GM19324 (cell line): ENCODE measurements around the gene ACADVL.
"Not testable (repeated sequence)": the region's sequence is repeated elsewhere in the genome, so short reads cannot be mapped to it uniquely, and the experiment has no call there.

Experiments used
- ATAC-seq: cut with Tn5 transposase; IDR thresholded peaks from one replicate; pipeline ENCODE4 v1.9.1; 2021; ENCODE audit warnings: mild to moderate bottlenecking, moderate library complexity; ENCODE audit not compliant: unreplicated experiment, low FRiP score

Gene ACADVL

GRCh38 chr17:7234083-7234951 is 14.6 kb downstream of the ACADVL start, which contains the start of gene DVL2:
TSS of gene DVL2 (minus strand) at chr17:7234517. CDS start at chr17:7234262, 255 bp downstream.
- ATAC-seq, result peak; percentile 70

- ATAC-seq, result no peak
These were observed 16.2 kb downstream of the ACADVL start for GRCh38 chr17:7235693-7236665.

GRCh38 chr17:7236808-7237207 is 17.1 kb downstream of the ACADVL start:
- no peak for ATAC-seq

GRCh38 chr17:7237266-7237760 is 17.6 kb downstream of the ACADVL start:
- no peak for ATAC-seq

GRCh38 chr17:7237761-7238419 is 18.2 kb downstream of the ACADVL start:
- no peak for ATAC-seq

- no peak for ATAC-seq
These were observed 18.8 kb downstream of the ACADVL start for GRCh38 chr17:7238420-7239090.

- ATAC-seq, result peak; percentile 66
These were observed 19.6 kb downstream of the ACADVL start, which contains the start of gene PHF23 for GRCh38 chr17:7239091-7240027. TSS of gene PHF23 (minus strand) at chr17:7239457. CDS start at chr17:7239279, 178 bp downstream.

GRCh38 chr17:7240375-7240774 is 20.6 kb downstream of the ACADVL start:
- no peak for ATAC-seq

- ATAC-seq, result no peak
These were observed 21.5 kb downstream of the ACADVL start for GRCh38 chr17:7241090-7241733.

GRCh38 chr17:7241783-7242716 is 22.3 kb downstream of the ACADVL start, which contains the start of gene GABARAP:
TSS of gene GABARAP (minus strand) at chr17:7242449. CDS start at chr17:7242330, 119 bp downstream.
- ATAC-seq, result peak; percentile 33

- ATAC-seq, result peak; percentile 46
These were observed 23.1 kb downstream of the ACADVL start for GRCh38 chr17:7242717-7243452.

GRCh38 chr17:7243453-7243729 is 23.7 kb downstream of the ACADVL start:
- no peak for ATAC-seq

GRCh38 chr17:7243838-7244237 is 24.1 kb downstream of the ACADVL start:
- not testable (repeated sequence) for ATAC-seq

- no peak for ATAC-seq
These were observed 27.0 kb downstream of the ACADVL start for GRCh38 chr17:7246779-7247178.

- ATAC-seq, result no peak
These were observed 29.1 kb downstream of the ACADVL start for GRCh38 chr17:7248796-7249195.

- ATAC-seq, result no peak
These were observed 29.5 kb downstream of the ACADVL start for GRCh38 chr17:7249214-7249613.
